Activated T-cell treated with anti-CD3 and anti-CD28 coated beads, Interleukin-2, amount 50 U/mL, for 24 hours (primary cell): Measurements from ENCODE around the gene TMUB2.

Experiments
- DNase-seq: peaks from one replicate; pipeline ENCODE4 v3.0.0-alpha.2; 2020
- H3K27ac Mint-ChIP-seq: 2 replicates; pipeline ENCODE4 v1.8.0; 2020; ENCODE audit warnings: mild to moderate bottlenecking, mixed read lengths
- H3K27me3 Mint-ChIP-seq: 2 replicates; pipeline ENCODE4 v1.8.0; 2020; ENCODE audit warnings: mixed read lengths
- H3K36me3 Mint-ChIP-seq: 2 replicates; pipeline ENCODE4 v1.8.0; 2020; ENCODE audit warnings: low read depth, mixed read lengths
- H3K4me1 Mint-ChIP-seq: 2 replicates; pipeline ENCODE4 v1.8.0; 2020; ENCODE audit warnings: low read depth, mixed read lengths
- H3K4me3 Mint-ChIP-seq: 2 replicates; pipeline ENCODE4 v1.8.0; 2020; ENCODE audit warnings: mild to moderate bottlenecking, moderate library complexity, mixed read lengths
- H3K9me3 Mint-ChIP-seq: 2 replicates; pipeline ENCODE4 v1.8.0; 2020; ENCODE audit warnings: mixed read lengths

TMUB2 gene

DNA sequence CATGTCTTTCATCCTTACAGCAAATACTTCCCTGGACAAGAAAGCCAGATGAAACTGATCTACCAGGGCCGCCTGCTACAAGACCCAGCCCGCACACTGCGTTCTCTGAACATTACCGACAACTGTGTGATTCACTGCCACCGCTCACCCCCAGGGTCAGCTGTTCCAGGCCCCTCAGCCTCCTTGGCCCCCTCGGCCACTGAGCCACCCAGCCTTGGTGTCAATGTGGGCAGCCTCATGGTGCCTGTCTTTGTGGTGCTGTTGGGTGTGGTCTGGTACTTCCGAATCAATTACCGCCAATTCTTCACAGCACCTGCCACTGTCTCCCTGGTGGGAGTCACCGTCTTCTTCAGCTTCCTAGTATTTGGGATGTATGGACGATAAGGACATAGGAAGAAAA is 3.7 kb downstream of the TMUB2 start:
- Mint-ChIP-seq H3K36me3 (peaks cover 80% of the 10 kb centered on the region), H3K4me3 (no peak overlapping the region), H3K9me3 (no peaks in the 10 kb centered on the region), H3K27ac (peak overlapping the region; percentile 74), H3K27me3 (no peaks in the 10 kb centered on the region), H3K4me1 (peaks cover 22% of the 10 kb centered on the region)
- no peak for DNase-seq

GRCh38 chr17:44191369-44191768 is 4.6 kb downstream of the TMUB2 start:
- H3K4me3 Mint-ChIP-seq: no peak overlapping the region

GRCh38 chr17:44191941-44192496 is 5.2 kb downstream of the TMUB2 start:
- DNase-seq: no peak
- H3K9me3 Mint-ChIP-seq: no peaks in the 10 kb centered on the region
- H3K27ac Mint-ChIP-seq: peak overlapping the region; percentile 74
- H3K4me3 Mint-ChIP-seq: no peak overlapping the region
- peaks cover 21% of the 10 kb centered on the region for H3K4me1 Mint-ChIP-seq
- peaks cover 83% of the 10 kb centered on the region for H3K36me3 Mint-ChIP-seq
- H3K27me3 Mint-ChIP-seq: no peaks in the 10 kb centered on the region

More at GRCh38 chr17:44191369-44191768, 4.6 kb downstream of the TMUB2 start:
- Mint-ChIP-seq H3K36me3 (peaks cover 80% of the 10 kb centered on the region), H3K4me1 (peaks cover 20% of the 10 kb centered on the region), H3K27me3 (no peaks in the 10 kb centered on the region), H3K9me3 (no peaks in the 10 kb centered on the region), H3K27ac (peak overlapping the region; percentile 74)
- DNase-seq: no peak

- Mint-ChIP-seq H3K27me3 (no peaks in the 10 kb centered on the region), H3K36me3 (peaks cover 85% of the 10 kb centered on the region), H3K4me1 (peaks cover 24% of the 10 kb centered on the region), H3K9me3 (no peaks in the 10 kb centered on the region), H3K4me3 (no peak overlapping the region), H3K27ac (peak overlapping the region; percentile 47)
- DNase-seq: no peak
Observed at GRCh38 chr17:44192750-44193149, 6.0 kb downstream of the TMUB2 start.

- peaks cover 90% of the 10 kb centered on the region for H3K36me3 Mint-ChIP-seq
- peak overlapping the region; percentile 47 for H3K27ac Mint-ChIP-seq
- peaks cover 24% of the 10 kb centered on the region for H3K4me1 Mint-ChIP-seq
- no peaks in the 10 kb centered on the region for H3K9me3 Mint-ChIP-seq
- no peak for DNase-seq
- no peak overlapping the region for H3K4me3 Mint-ChIP-seq
- no peaks in the 10 kb centered on the region for H3K27me3 Mint-ChIP-seq
Observed at GRCh38 chr17:44193326-44194084, 6.7 kb downstream of the TMUB2 start.

- no peak for DNase-seq
- Mint-ChIP-seq H3K4me3 (peak overlapping the region; percentile 84), H3K27me3 (no peaks in the 10 kb centered on the region), H3K4me1 (peaks cover 30% of the 10 kb centered on the region), H3K27ac (peak overlapping the region; percentile 92), H3K9me3 (no peaks in the 10 kb centered on the region), H3K36me3 (peaks cover 67% of the 10 kb centered on the region)
Observed at GRCh38 chr17:44197107-44197506, 10.3 kb downstream of the TMUB2 start.

GRCh38 chr17:44197980-44198720 is 11.4 kb downstream of the TMUB2 start:
- Mint-ChIP-seq H3K27me3 (no peaks in the 10 kb centered on the region), H3K36me3 (peaks cover 56% of the 10 kb centered on the region), H3K27ac (peak overlapping the region; percentile 92), H3K9me3 (no peaks in the 10 kb centered on the region), H3K4me1 (peaks cover 34% of the 10 kb centered on the region), H3K4me3 (peak overlapping the region; percentile 84)
- DNase-seq: peak; percentile 47

DNA sequence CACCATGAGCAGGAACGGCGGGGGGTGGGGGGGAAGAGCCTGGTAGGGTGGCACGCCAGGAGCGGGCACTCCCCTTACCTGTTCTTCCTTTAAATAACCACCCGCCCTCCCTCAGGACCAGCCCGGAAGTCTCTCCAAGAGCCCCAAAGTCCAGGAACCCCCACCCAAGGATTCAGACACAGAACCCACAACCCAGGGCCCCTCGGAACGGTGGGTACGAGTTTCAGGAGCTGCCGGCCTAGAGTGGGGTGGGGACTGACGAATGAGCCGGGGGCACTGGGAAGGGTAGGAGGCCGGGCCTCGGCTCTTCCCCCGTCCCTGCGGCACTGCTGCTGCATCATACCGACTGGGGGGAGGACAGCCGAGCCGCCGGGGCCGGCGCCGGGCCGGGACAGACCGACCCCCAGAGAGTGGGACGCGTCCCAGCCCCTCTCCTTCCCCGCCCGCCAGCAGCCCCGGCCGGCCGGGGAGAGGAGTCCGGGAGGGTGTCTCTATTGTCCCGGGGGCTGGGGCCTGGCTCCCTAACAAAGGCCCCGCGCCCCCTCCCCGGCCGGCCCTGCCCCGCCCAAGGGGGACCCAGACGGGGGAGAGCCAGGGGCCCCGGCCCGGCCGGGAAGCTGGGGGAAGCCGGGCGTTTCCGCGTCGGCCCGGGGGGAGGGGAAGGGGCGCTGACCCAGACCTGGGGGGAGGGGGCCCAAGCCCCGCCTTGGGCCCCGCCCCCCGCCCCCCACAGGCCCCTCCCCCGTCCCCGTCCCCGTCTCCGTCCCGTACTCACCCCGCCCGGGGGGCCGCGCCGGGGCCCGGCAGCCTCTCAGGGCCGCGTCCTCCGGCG is 12.2 kb downstream of the TMUB2 start:
- H3K27me3 Mint-ChIP-seq: no peaks in the 10 kb centered on the region
- peak overlapping the region; percentile 84 for H3K4me3 Mint-ChIP-seq
- H3K9me3 Mint-ChIP-seq: no peaks in the 10 kb centered on the region
- peak overlapping the region; percentile 92 for H3K27ac Mint-ChIP-seq
- H3K4me1 Mint-ChIP-seq: peaks cover 42% of the 10 kb centered on the region
- DNase-seq: peak; percentile 80
- H3K36me3 Mint-ChIP-seq: peaks cover 50% of the 10 kb centered on the region

GRCh38 chr17:44199553-44200477 is 13.0 kb downstream of the TMUB2 start, which contains the start of gene ATXN7L3:
ATXN7L3 (minus strand) TSS chr17:44199884; CDS start chr17:44198070, 1,814 bp downstream.
- peaks cover 41% of the 10 kb centered on the region for H3K36me3 Mint-ChIP-seq

DNA sequence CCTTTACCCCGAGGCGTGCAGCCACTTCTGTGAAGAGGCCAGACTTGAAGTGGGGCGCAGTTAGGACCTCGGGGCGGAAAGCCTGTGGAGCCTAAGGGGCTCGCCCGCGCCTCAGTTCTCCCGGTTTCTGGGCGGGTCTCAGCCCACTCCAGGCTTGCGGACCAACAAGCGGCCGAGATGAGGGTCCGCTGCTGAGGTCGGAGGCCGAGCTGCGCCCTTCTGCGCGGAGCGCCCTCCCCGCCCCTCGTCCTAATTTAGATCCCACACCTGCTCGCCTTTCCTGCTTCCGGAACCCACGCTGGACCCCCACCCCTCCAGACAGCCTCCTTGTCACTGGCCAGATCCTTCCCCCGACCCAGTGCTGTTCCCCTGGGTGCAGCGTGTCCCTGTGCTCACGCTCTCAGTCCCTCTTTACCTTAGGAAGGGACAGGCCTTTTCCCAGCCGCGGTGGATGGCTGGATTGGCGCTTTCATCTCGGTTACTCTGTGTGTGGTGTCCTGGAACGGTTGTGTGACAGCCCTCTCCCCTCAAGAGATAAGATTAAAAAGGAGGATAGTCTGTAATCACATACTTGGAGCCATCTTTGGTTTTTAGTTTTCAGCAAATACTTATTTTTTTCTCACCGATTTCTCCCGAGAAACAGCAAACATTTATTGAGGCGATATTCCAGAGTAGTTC is 13.8 kb downstream of the TMUB2 start:
- H3K27me3 Mint-ChIP-seq: no peaks in the 10 kb centered on the region
- H3K36me3 Mint-ChIP-seq: peaks cover 36% of the 10 kb centered on the region
- H3K27ac Mint-ChIP-seq: peak overlapping the region; percentile 94
- no peak for DNase-seq
- H3K4me1 Mint-ChIP-seq: peaks cover 49% of the 10 kb centered on the region
- peak overlapping the region; percentile 88 for H3K4me3 Mint-ChIP-seq
- H3K9me3 Mint-ChIP-seq: no peaks in the 10 kb centered on the region

More at GRCh38 chr17:44199553-44200477, 13.0 kb downstream of the TMUB2 start, which contains the start of gene ATXN7L3:
- Mint-ChIP-seq H3K4me1 (peaks cover 48% of the 10 kb centered on the region), H3K27ac (peak within 1 kb of the TSS; percentile 94), H3K27me3 (no peaks in the 10 kb centered on the region), H3K9me3 (no peaks in the 10 kb centered on the region), H3K4me3 (peak within 1 kb of the TSS; percentile 88)
- peak; percentile 99 for DNase-seq

GRCh38 chr17:44202756-44203155 is 16.0 kb downstream of the TMUB2 start:
- no peaks in the 10 kb centered on the region for H3K27me3 Mint-ChIP-seq
- peaks cover 44% of the 10 kb centered on the region for H3K4me1 Mint-ChIP-seq
- no peak for DNase-seq
- peak overlapping the region; percentile 55 for H3K27ac Mint-ChIP-seq
- peaks cover 37% of the 10 kb centered on the region for H3K36me3 Mint-ChIP-seq
- H3K4me3 Mint-ChIP-seq: no peak overlapping the region
- H3K9me3 Mint-ChIP-seq: no peaks in the 10 kb centered on the region

GRCh38 chr17:44203731-44204440 is 17.1 kb downstream of the TMUB2 start:
- peaks cover 46% of the 10 kb centered on the region for H3K4me1 Mint-ChIP-seq
- DNase-seq: peak; percentile 63
- H3K27ac Mint-ChIP-seq: peak overlapping the region; percentile 76
- H3K27me3 Mint-ChIP-seq: no peaks in the 10 kb centered on the region
- H3K9me3 Mint-ChIP-seq: no peaks in the 10 kb centered on the region
- peaks cover 39% of the 10 kb centered on the region for H3K36me3 Mint-ChIP-seq
- H3K4me3 Mint-ChIP-seq: no peak overlapping the region
